K562 (cell line): ENCODE data around the gene NAE1. TPM values are rescaled to one million over a fixed set of nuclear protein-coding genes. Genes with fewer than 3 reads are reported as not detected.
A peak's percentile ranks its signal among the peaks of the same experiment; 100 is the strongest.

Source experiments
- DNMT1 ChIP-seq: fragments of 450-650 bp; IDR thresholded peaks from 2 replicates; pipeline ENCODE4 v1.6.1; 2016; ENCODE audit warnings: antibody characterized with exemption, mild to moderate bottlenecking
- EZH2 ChIP-seq: IDR thresholded peaks from 2 replicates; pipeline ENCODE4 v1.6.1; 2012; ENCODE audit warnings: low read depth, mild to moderate bottlenecking, inconsistent platforms, low read length, borderline replicate concordance
- GABPB1 ChIP-seq: sonication (generic); formaldehyde crosslinking; IDR thresholded peaks from 2 replicates; pipeline ENCODE4 v1.8.0; 2022; ENCODE audit warnings: mild to moderate bottlenecking, missing genetic modification reagents
- KAT2B ChIP-seq: IDR thresholded peaks from one replicate; pipeline ENCODE4 v1.6.1; 2012; ENCODE audit warnings: low read depth, mild to moderate bottlenecking, control low read depth, inconsistent platforms, low read length, moderate library complexity
- LARP7 ChIP-seq: fragments of 450-650 bp; IDR thresholded peaks from 2 replicates; pipeline ENCODE4 v1.6.1; 2016
- MAFK ChIP-seq: IDR thresholded peaks from 2 replicates; pipeline ENCODE4 v1.6.1; 2011; ENCODE audit warnings: low read length, improper control_type of control experiment
- MXD1 ChIP-seq: fragments of 250-450 bp; sonication (Bioruptor Pico); IDR thresholded peaks from 2 replicates; pipeline ENCODE4 v1.8.0; 2021; ENCODE audit warnings: borderline replicate concordance, mild to moderate bottlenecking, moderate library complexity; ENCODE audit not compliant: poor library complexity, severe bottlenecking
- NR2C2 ChIP-seq, 2 experiments: fragments of 200-800 bp in 1 of 2; sonication (Bioruptor generic) in 1 of 2; sonication (generic) in 1 of 2; formaldehyde crosslinking in 1 of 2; IDR thresholded peaks; 2 replicates each; pipeline versions ENCODE4 v1.6.1 to v1.8.0; 2016 to 2022; ENCODE audit warnings: mild to moderate bottlenecking in 1 of 2, missing compliant biosample characterization in 1 of 2, missing genetic modification characterization in 1 of 2, missing genetic modification reagents in 1 of 2
- NR3C1 ChIP-seq: sonication (generic); formaldehyde crosslinking; IDR thresholded peaks from 2 replicates; pipeline ENCODE4 v1.8.1; 2022; ENCODE audit warnings: missing genetic modification reagents
- PTRF ChIP-seq: fragments of 450-650 bp; IDR thresholded peaks from 2 replicates; pipeline ENCODE4 v1.6.1; 2016; ENCODE audit warnings: mild to moderate bottlenecking, missing genetic modification characterization, missing compliant biosample characterization
- PYGO2 ChIP-seq: fragments of 450-650 bp; IDR thresholded peaks from 2 replicates; pipeline ENCODE4 v1.6.1; 2016; ENCODE audit warnings: mild to moderate bottlenecking, missing genetic modification characterization, moderate library complexity, missing compliant biosample characterization
- TAF7 ChIP-seq: fragments of 450-650 bp; IDR thresholded peaks from 2 replicates; pipeline ENCODE4 v1.6.1; 2016; ENCODE audit warnings: missing genetic modification characterization, missing compliant biosample characterization
- THAP12 ChIP-seq: fragments of 250-450 bp; sonication (Bioruptor Pico); IDR thresholded peaks from 2 replicates; pipeline ENCODE4 v1.9.0; 2021; ENCODE audit warnings: mild to moderate bottlenecking, inconsistent platforms
- ZKSCAN1 ChIP-seq: fragments of 150-350 bp; IDR thresholded peaks from 2 replicates; pipeline ENCODE4 v1.6.1; 2016; ENCODE audit warnings: low read depth, low read length
- ZNF224 ChIP-seq: sonication (generic); formaldehyde crosslinking; IDR thresholded peaks from 2 replicates; pipeline ENCODE4 v1.8.0; 2022; ENCODE audit warnings: mild to moderate bottlenecking, missing genetic modification reagents
- polyA plus RNA-seq, 8 experiments: library from polyadenylated mRNA; depleted of rRNA in 4 of 8; stranded (reverse) in 5 of 8; unstranded in 3 of 8; fragments of >200 nt; fragmentation: Nextera tagmentation in 2 of 8; fragmentation: Illumina TruSeq in 1 of 8; extraction: Ambion mirVana in 2 of 8; extraction: Trizol in 1 of 8; gene quantifications; 2 replicates each; pipeline versions ENCODE4 v1.2.1 to v1.2.3, GENCODE V29; 2011 to 2014; ENCODE audit warnings: inconsistent platforms in 1 of 8, missing spikeins in 1 of 8
- total RNA-seq, 7 experiments: library from RNA; depleted of rRNA in 6 of 7; stranded (reverse); fragments of >200 nt in 6 of 7; fragmentation: Illumina TruSeq in 2 of 7; extraction: Trizol in 2 of 7; gene quantifications; 2 replicates each; pipeline versions ENCODE4 v1.2.1 to v1.2.3, GENCODE V29; 2011 to 2021; ENCODE audit warnings: low replicate concordance in 1 of 7
- TF ChIP-seq, protein P1 (sequence below): fragments of 250-450 bp; sonication (Bioruptor Pico); IDR thresholded peaks from 2 replicates; pipeline ENCODE4 v1.8.0; 2021; ENCODE audit warnings: mild to moderate bottlenecking, moderate library complexity
- TF ChIP-seq, protein P2 (sequence below): fragments of 250-450 bp; sonication (Bioruptor Pico); IDR thresholded peaks from 2 replicates; pipeline ENCODE4 v1.5.1; 2021; ENCODE audit warnings: mild to moderate bottlenecking
- TF ChIP-seq, protein P3 (sequence below): fragments of 450-650 bp; formaldehyde crosslinking; conservative IDR thresholded peaks from 2 replicates; pipeline ENCODE4 v1.4.0; 2022; ENCODE audit warnings: mild to moderate bottlenecking, missing genetic modification characterization

NAE1 gene
- total and polyA plus RNA-seq, 9 of the 15 experiments (the other 6 are each of a cell fraction or from before 2014, with no cell fraction given): 165 to 294 (median 230) TPM

GRCh38 chr16:66830422-66831404 lies at the start of gene NAE1 (continued):
- TF ChIP-seq, protein P1, sequence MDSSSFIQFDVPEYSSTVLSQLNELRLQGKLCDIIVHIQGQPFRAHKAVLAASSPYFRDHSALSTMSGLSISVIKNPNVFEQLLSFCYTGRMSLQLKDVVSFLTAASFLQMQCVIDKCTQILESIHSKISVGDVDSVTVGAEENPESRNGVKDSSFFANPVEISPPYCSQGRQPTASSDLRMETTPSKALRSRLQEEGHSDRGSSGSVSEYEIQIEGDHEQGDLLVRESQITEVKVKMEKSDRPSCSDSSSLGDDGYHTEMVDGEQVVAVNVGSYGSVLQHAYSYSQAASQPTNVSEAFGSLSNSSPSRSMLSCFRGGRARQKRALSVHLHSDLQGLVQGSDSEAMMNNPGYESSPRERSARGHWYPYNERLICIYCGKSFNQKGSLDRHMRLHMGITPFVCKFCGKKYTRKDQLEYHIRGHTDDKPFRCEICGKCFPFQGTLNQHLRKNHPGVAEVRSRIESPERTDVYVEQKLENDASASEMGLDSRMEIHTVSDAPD (CRISPR knock-in tag): no peak
- no peak for TF ChIP-seq ZNF224 (CRISPR knock-in tag)
- TF ChIP-seq PYGO2: no peak
- 0 out of 2 replicates have a peak, but pooled peaks have one; percentile 21 for TF ChIP-seq ZKSCAN1
- no peak for TF ChIP-seq MXD1 (CRISPR knock-in tag)
- peak; percentile 87 for TF ChIP-seq THAP12
- peak; percentile 88 for TF ChIP-seq NR3C1 (CRISPR knock-in tag)
- TF ChIP-seq, protein P2, sequence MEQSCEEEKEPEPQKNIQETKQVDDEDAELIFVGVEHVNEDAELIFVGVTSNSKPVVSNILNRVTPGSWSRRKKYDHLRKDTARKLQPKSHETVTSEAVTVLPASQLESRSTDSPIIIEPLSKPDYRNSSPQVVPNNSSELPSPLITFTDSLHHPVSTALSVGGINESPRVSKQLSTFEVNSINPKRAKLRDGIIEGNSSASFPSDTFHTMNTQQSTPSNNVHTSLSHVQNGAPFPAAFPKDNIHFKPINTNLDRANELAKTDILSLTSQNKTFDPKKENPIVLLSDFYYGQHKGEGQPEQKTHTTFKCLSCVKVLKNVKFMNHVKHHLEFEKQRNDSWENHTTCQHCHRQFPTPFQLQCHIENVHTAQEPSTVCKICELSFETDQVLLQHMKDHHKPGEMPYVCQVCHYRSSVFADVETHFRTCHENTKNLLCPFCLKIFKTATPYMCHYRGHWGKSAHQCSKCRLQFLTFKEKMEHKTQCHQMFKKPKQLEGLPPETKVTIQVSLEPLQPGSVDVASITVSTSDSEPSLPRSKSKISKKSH (CRISPR knock-in tag): no peak
- TF ChIP-seq DNMT1: no peak
- no peak for TF ChIP-seq LARP7
- TF ChIP-seq NR2C2 (CRISPR knock-in tag; IDR thresholded peaks at IDR 0.05): no peak
- no peak; the same call in 1 of the 2 replicates for TF ChIP-seq NR2C2 (tag; IDR thresholded peaks at IDR 0.05)
- no peak for TF ChIP-seq PTRF (tag)
- no peak for TF ChIP-seq MAFK
- no peak for TF ChIP-seq EZH2
- TF ChIP-seq, protein P3, sequence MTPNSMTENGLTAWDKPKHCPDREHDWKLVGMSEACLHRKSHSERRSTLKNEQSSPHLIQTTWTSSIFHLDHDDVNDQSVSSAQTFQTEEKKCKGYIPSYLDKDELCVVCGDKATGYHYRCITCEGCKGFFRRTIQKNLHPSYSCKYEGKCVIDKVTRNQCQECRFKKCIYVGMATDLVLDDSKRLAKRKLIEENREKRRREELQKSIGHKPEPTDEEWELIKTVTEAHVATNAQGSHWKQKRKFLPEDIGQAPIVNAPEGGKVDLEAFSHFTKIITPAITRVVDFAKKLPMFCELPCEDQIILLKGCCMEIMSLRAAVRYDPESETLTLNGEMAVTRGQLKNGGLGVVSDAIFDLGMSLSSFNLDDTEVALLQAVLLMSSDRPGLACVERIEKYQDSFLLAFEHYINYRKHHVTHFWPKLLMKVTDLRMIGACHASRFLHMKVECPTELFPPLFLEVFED (CRISPR knock-in tag): no peak
- peak; percentile 59; the same call in 1 of the 2 replicates for TF ChIP-seq GABPB1 (CRISPR knock-in tag)
- peak; percentile 32 for TF ChIP-seq KAT2B
- TF ChIP-seq TAF7 (tag): 0 out of 2 replicates have a peak, but pooled peaks have one; percentile 18
